HG03558 (cell line): ENCODE data around the gene TRMT2A.

Source experiments
- ATAC-seq: cut with Tn5 transposase; IDR thresholded peaks from one replicate; pipeline ENCODE4 v1.9.1; 2021; ENCODE audit warnings: moderate number of reproducible peaks; ENCODE audit not compliant: unreplicated experiment; ENCODE audit errors: extremely low read depth

The TRMT2A gene

GRCh38 chr22:20123366-20124082, 6.5 kb upstream of the TRMT2A start:
- no peak for ATAC-seq

DNA sequence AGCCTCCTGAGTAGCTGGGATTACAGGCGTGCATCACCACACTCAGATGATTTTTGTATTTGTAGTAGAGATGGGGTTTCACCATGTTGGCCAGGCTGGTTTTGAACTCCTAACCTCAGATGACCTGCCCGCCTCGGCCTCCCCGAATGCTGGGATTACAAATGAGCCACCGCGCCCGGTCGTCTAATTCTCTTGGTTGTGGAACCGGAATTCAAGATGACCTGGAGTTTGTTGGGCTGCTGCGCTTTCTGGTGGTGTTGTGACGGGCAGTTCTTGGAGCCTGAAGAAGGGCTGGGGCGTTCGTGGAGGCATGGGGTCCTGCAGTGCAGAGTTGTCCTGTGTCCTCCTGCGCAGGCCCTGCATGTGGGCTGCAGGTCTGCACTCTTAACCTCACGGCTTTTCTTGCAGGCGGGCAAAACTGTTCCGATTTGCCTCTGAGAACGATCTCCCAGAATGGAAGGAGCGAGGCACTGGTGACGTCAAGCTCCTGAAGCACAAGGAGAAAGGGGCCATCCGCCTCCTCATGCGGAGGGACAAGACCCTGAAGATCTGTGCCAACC, 4.9 kb upstream of the TRMT2A start:
- no peak for ATAC-seq

DNA sequence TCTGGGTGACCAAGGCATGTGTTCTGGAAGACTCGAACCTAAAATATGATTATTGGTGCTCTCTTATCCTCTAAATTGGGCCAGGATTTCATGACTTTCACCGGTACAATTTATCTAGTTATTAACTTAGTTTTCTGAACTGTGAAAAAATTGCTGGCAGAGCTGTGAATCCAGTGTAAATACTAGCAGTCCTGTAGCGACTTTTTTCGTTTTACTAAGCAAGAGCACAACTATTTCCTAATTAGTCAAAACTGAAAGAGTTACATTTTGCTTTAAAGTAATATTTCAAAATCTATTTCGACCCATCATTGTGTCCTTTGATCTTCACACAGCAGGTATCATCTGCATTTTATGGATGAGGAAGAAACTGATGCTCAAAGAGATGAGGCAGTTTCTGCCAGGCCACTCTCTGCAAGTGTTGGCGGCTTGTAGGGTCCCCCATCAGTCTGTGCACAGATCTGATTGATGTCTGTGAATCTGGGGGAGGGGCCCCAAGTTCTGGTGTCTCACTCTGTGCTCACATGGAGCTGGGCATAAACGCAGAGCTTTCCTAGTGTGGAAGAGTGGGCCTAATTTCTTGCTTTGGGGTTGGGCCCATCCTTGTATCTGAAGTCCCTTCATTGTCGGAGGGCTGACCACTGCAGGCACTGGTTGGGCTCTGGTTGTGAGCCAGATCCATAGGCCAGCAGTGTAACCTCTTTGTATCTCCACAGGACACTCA, 1.4 kb upstream of the TRMT2A start:
- ATAC-seq, result no peak

GRCh38 chr22:20117633-20118299, 740 bp upstream of the TRMT2A start:
- ATAC-seq, result peak; percentile 11

DNA sequence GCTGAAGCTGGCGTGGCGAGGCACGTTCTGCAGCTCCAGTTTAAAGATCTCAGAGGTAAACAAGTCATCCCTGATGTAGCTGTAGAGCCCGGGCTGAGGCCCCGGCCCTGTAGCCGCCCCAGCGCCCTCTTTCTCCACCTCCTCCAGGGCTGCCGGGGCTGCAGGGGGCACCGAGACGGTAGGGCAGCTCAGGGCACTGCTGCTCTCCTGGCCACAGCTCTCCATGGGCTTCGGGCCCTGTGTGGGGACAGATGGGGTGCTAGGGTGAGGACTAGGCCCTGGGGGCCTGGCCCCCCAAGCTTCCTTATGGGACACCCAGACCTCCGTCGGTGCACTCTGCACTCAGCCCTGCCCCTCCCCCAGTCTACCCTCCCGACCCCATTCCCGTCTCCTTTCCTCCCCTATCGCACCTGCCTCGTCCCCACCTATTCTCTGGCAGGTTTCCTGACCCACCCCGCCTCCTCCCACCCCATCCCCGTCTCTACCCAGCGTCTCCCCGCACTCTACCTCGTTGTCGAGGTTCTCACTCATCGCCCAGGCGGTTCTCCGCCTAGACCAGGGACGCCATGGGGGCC, 563 bp downstream of the TRMT2A start:
- no peak for ATAC-seq

DNA sequence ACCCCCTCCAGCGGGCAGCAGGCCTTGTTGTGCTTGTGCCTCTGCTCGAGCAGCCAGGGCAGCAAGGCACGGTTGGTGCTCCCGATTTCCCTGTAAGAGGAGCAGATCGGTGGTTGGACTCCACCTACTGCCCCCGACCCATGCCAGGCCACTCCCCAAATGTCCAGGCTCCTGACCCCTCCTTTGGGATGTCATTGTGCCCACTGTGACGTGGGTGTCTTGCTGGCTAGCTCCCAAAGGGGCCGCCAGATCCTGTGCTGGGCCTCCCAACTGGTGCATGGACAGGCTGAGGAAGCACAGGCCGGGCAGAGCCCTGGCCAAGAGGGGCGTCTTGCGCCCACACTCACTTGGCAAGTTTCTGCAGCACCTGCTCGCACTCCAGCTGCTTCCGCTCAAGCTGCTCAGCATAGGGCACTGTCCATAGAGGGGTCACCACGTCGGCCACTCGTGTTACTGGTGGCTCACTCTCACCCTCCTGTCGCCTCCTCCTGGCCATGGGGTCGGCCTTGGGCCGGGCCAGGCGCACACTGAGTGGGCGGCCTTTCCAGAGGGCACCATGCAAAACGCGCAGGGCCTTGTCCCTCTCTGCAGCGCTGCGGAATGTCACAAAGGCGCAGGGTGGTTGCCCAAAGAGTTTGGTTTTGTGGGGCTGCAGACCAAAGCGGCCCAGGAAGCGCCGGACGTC, 1.2 kb downstream of the TRMT2A start, which contains the start of gene RANBP1:
Gene RANBP1, plus strand, starts transcription at position 414 of the 685 bp plus-strand sequence. Its CDS starts 81 bp downstream, at position 495.
- no peak for ATAC-seq

DNA sequence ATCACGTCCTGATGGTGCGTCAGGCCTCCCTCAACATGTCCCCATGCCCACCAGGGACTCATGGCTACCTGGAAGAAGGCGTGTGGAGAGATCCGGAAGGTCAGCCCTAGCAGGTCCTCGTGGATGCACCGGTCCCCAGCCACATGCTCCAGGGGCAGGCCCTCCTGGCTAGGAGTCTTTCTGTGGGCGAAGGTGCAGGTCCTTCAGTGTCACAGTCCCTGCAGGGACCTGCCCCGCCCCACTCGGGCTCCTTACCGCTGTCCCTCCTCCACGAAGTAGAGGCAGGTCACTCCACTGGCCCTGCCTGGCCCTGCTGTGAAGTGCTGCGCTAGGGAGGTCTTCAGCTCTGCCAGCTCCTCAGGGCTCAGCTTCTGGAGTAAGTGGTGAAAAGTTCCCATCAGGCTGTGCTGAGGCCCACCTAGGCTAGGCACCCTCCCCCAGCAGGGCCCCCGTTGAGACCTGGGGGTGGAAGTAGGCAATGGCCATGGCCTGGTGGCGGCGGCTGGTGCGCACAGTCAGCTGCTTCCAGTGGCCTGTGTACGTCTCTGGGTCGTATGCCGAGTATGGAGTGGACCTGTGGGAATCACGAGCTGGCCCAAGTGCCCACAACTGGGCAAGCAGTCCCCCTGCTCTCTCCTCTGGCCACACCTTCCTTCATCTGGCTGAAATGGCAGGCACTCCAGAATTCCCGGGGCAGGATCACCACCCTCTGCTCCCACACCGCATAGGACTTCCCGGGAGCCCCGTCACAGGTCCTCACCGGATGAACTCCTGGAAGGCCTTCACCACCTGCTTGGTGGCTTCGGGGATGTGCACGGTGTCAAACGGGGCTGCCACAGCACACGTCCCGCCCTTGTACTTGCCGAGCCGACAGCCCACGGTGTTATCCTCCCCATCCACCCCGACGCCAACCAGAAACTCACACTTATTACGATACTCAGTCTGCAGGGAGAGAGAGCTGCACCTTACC, 2.2 kb downstream of the TRMT2A start:
- no peak for ATAC-seq

DNA sequence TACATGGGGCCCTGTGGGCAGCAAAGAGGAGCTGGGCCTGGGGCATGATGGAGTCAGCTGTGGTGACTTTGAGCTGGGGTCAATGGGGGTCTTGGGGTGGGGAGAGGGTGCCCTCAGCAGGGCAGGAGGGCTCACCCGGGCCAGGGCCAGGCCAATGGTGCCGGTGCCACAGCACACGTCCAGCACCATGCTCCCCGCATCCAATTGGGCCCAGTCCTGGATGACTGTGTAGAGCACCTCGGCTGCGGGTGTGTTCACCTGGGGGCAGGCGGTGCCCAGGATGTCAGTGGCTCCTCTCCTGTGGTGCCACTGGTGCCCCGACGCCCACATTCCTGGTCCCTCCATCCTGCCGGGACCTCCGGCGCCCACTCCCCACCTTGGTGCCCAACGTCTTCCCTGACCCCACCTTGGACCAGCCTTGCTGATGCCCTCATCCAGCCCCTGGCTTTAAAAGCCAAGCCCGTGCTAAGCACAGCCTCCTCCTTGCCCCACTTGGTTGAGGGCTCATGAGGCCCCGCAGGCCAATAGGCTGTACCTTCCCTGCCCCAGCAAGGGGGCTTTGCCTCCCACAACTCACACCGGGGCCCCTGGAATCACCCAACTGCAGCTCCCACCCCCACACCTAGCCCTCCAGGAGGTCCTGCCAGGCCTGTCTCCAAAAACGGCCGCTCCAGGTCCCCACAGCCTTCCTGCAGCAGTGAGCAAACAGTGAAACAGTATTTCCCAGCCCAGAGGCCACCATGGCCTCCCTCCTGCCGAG, 3.3 kb downstream of the TRMT2A start:
- no peak for ATAC-seq

DNA sequence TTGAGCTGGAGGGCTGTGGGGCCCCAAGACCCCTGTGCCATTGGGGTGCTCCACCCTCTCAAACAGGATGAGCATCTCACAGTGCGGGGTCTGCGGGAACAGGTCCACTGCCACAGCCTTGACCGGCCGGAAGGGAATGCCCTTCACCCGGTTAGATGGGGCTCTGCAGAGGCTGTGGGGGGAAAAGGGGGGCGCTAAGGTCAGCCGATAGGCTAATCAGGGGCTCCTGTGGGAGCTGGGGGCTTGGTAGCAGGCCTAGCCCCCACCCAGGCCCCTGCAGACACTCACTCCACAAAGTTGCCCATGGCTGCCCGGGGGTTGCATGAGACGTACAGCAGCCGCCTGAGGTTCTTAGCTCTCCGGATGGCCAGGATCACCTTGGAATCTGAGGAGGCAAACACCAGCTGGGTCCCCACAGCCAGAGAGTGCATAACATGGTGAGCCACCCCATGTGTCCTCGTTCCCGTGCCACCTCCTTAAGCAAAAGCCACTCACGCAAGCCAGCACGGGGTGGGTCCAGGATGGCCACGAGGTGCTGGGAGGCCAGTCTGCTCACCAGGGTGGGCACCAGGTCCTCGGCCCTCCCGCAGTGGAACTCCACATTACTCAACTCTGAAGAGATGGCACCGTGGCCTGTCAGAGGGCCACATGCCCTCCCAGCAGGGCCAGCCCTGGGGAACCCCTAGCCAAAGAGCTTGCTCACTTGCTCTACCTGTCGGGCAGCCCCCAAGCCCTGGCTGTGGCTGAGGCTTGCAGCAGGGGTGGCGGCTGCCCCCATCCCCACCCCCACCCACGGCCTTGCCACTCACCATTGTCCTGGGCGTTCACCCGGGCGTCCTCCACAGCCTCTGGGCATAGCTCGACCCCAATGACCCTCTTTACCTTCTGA, 4.2 kb downstream of the TRMT2A start:
- ATAC-seq, result no peak

DNA sequence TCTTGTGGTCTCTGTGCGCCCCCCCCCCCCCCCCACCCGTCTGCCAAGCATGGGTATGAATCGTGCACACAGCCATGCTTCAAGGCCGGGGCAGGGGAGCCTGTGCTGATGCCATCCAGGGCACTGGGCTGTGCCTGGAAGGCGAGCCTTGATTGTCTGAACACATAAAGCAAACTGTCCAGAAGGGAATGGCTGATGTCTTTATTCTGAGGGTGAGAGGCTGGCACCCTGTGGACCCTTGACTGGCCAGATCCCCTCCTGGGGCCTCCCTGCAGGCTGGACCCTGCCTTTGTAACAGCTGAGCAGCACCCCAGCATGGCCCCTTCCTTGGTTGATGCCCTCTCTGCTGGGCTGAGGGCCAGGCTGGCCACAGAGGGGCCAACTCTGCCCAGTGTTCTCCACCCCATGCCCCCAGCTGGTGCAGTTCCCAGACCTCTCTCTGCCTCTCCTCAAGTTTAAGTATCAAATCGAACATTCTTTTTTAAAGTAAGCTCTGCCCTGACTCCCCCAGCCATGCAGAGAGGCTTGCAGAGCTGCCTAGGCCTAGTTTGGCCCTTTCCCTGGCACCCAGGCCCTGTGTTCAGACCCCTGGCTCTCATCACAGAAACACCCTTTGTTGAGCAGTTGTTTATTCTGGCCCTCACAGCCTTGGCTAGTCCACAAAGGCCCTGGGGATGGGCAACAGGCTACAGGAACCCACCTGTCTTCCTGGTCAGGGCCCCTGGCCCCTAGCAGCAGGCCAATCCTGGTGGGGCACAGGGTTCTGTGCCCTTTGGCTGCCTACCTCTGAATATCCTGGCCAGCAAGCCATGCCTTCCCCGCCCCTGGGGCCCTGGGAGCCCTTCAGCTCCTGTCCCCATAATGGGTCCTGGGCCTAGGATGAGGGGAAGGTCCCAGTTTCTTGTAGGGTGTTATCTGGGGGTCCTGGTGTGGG, 5.1 kb downstream of the TRMT2A start:
- ATAC-seq, result no peak

GRCh38 chr22:20111045-20111688, 5.9 kb downstream of the TRMT2A start:
- ATAC-seq, result no peak

GRCh38 chr22:20110359-20110985, 6.6 kb downstream of the TRMT2A start:
- no peak for ATAC-seq

GRCh38 chr22:20109411-20110358, 7.3 kb downstream of the TRMT2A start:
- ATAC-seq, result no peak

DNA sequence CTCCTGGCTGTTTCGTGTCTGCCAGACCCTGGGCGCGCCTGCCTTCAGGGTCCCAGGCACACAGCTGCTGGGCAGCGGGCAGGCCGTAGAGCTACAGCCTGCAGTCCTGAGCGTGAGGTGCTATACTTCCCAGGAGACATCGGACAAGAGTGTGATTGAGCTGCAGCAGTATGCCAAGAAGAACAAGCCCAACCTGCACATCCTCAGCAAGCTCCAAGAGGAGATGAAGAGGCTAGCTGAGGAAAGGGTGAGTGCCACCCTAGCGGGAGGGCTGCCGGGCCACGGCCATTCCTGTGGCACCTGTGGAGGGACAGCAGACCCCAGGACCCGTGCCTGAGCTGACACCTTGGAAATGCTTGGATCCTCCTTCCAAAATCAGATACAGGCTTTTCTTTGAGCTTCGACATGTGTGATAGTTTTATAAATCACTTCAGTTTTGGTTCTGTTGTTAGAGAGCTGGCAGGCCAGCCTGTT, 8.2 kb downstream of the TRMT2A start:
- ATAC-seq, result no peak
